GM18951 (cell line): ENCODE data around the gene TLE7.

ENCODE experiments used
- POLR2A ChIP-seq: IDR thresholded peaks from 4 replicates; pipeline ENCODE4 v1.6.1; 2011; ENCODE audit warnings: mild to moderate bottlenecking; ENCODE audit not compliant: insufficient read length, insufficient read depth; ENCODE audit errors: extremely low read depth
- in situ Hi-C: fragments of 300-500 bp; cut with MboI; formaldehyde crosslinking; loops from one replicate; pipeline ENCODE4 v1.12.0; 2022; ENCODE audit warnings: low sequenced_read_pairs, mixed read lengths, inconsistent platforms; ENCODE audit not compliant: unreplicated experiment

TLE7 gene

GRCh38 chr16:71464231-71464630 is 22.4 kb upstream of the TLE7 start:
- in situ Hi-C loops = no loop called here

GRCh38 chr16:71461686-71462648 is 20.1 kb upstream of the TLE7 start, which contains the start of gene ZNF23:
ZNF23 (minus strand) TSS chr16:71462247; CDS start chr16:71456796, 5,451 bp downstream.
- in situ Hi-C loops = no loop called here
- peak; percentile 97 for TF ChIP-seq POLR2A

More at GRCh38 chr16:71464231-71464630, 22.4 kb upstream of the TLE7 start:
- no peak for TF ChIP-seq POLR2A

- TF ChIP-seq POLR2A = no peak
- in situ Hi-C loops = no loop called here
Measured at GRCh38 chr16:71460941-71461340, 19.1 kb upstream of the TLE7 start.

GRCh38 chr16:71460236-71460635 is 18.4 kb upstream of the TLE7 start:
- in situ Hi-C loops = no loop called here

GRCh38 chr16:71459510-71459909 is 17.7 kb upstream of the TLE7 start:
- in situ Hi-C loops = no loop called here
- TF ChIP-seq POLR2A = no peak

More at GRCh38 chr16:71460236-71460635, 18.4 kb upstream of the TLE7 start:
- TF ChIP-seq POLR2A = no peak

- no peak for TF ChIP-seq POLR2A
- in situ Hi-C loops = no loop called here
Measured at GRCh38 chr16:71456801-71457200, 14.9 kb upstream of the TLE7 start.

GRCh38 chr16:71453036-71453435 is 11.2 kb upstream of the TLE7 start:
- in situ Hi-C loops = no loop called here
- no peak for TF ChIP-seq POLR2A

- in situ Hi-C loops = no loop called here
- TF ChIP-seq POLR2A = no peak
Measured at GRCh38 chr16:71449020-71449419, 7.2 kb upstream of the TLE7 start.

GRCh38 chr16:71448274-71448866 is 6.5 kb upstream of the TLE7 start:
- in situ Hi-C loops = no loop called here
- TF ChIP-seq POLR2A = no peak

- in situ Hi-C loops = no loop called here
- TF ChIP-seq POLR2A = no peak
Measured at GRCh38 chr16:71443714-71444113, 1.9 kb upstream of the TLE7 start.

GRCh38 chr16:71441348-71442050 is 355 bp downstream of the TLE7 start:
- TF ChIP-seq POLR2A = no peak
- in situ Hi-C loops = no loop called here

GRCh38 chr16:71440669-71441347 is 1.0 kb downstream of the TLE7 start:
- no peak for TF ChIP-seq POLR2A
- in situ Hi-C loops = no loop called here

- no peak for TF ChIP-seq POLR2A
- in situ Hi-C loops = no loop called here
Measured at GRCh38 chr16:71439523-71439922, 2.3 kb downstream of the TLE7 start.

- TF ChIP-seq POLR2A = no peak
- in situ Hi-C loops = no loop called here
Measured at GRCh38 chr16:71436473-71436872, 5.4 kb downstream of the TLE7 start.
